ENCODE measurements around the gene MAML2. TPM values are rescaled to one million over a fixed set of nuclear protein-coding genes. Genes with fewer than 3 reads are reported as not detected.

Gene MAML2
- total RNA-seq, 1 experiment from 2014 or later = 0.82 TPM

- Histone ChIP-seq H3K27me3 (no peaks in the 10 kb centered on the region), H3K36me3 (no peaks in the 10 kb centered on the region), H3K4me3 (no peak overlapping the region), H3K9me3 (no peaks in the 10 kb centered on the region)
- DNase-seq = no peak
These were observed 32.8 kb downstream of the MAML2 start for GRCh38 chr11:96310236-96310635.

DNA sequence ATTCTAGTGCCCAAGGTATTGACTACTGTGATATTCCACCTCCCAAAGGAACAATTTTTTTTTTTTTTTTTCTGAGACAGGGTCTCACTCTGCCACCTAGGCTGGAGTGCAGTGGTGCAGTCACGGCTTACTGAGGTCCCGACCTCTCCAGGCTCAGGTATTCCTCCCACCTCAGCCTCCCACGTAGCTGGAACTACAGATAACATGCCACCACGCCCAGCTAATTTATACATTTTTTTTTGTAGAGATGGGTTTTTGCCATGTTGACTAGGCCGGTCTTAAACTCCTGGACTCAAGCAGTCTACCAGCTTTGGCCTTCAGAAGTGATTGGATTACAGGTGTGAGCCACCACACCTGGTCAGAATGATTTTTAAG is 33.4 kb downstream of the MAML2 start:
- no peak for DNase-seq
- Histone ChIP-seq H3K36me3 (no peaks in the 10 kb centered on the region), H3K4me3 (no peak overlapping the region), H3K9me3 (no peaks in the 10 kb centered on the region), H3K27me3 (no peaks in the 10 kb centered on the region)

DNA sequence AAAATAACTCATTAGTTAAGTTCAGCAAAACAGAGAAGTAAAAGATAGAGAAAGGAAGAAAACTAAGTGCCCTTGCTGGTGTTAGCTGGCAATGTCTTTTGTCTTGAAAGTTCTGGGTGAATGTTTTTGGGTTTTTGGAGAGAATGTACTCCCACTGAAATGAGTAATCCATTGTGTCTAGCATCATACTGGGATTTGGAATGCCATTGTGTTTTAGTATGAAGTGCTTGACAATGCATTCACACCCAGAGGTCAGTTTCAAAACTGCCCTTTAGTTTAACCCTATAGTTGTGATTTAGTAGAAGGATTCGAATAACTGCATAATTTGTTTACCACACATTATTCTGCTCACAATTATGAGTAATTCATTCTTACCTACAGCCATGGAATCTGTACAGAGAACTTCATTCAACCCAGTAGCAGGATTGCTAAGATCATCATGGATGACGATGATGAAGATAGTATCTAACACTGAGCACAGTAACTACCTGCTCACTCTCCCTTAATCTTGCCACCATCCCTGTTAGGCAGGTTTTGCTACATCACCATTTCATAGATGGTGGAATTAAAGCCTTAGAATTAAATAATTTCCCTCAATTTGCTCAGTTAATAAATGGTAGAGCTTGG is 33.9 kb downstream of the MAML2 start:
- Histone ChIP-seq H3K4me3 (no peak overlapping the region), H3K36me3 (no peaks in the 10 kb centered on the region), H3K9me3 (no peaks in the 10 kb centered on the region), H3K27me3 (no peaks in the 10 kb centered on the region)
- no peak for DNase-seq

- no peaks in the 10 kb centered on the region for H3K27me3 ChIP-seq
- peak overlapping the region; percentile 29 for H3K4me3 ChIP-seq
- no peaks in the 10 kb centered on the region for H3K9me3 ChIP-seq
- DNase-seq = peak; percentile 66
- H3K36me3 ChIP-seq = no peaks in the 10 kb centered on the region
These were observed 35.2 kb downstream of the MAML2 start for GRCh38 chr11:96307776-96308140.

DNA sequence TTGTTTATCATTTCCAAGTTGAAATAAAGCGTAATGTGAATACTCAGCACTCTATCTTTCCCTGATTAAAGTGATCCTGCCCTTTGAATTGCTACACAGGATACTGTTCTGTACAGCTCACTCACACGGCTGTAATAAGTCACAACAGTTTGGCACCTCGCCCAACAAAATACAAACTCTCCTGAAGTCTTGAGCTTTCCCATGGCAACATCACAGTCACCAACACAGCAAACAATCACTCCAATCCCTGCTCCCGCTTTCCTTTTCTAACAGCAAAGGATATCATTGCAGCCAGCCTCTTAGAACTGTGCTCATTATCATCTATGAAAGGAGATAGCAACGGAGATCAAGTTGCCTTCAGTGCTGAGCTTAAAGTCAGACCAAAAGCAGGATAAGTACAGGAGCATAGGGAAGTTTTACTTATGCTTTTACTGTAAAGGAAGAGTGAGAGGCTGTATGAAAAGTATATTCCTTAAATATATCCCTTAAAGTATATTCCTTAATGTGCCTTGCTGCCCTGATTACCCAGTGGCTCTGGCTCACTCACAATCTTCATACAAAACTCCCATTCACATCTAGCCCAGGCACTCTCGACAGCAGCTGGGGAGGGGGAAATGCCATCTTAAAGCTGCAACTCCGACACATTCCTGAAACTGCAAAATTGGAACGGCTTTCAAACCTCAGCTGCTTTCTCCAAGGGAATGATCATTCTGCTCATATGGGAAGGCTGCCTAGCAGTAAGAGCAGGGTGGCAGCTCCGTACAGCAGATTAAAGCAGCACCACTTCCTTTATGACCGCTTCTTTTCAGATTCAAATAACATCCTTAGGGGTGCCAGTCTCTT is 35.8 kb downstream of the MAML2 start:
- peak; percentile 88 for DNase-seq
- Histone ChIP-seq H3K27me3 (no peaks in the 10 kb centered on the region), H3K9me3 (no peaks in the 10 kb centered on the region), H3K36me3 (no peaks in the 10 kb centered on the region), H3K4me3 (peak overlapping the region; percentile 29)

- Histone ChIP-seq H3K9me3 (no peaks in the 10 kb centered on the region), H3K36me3 (no peaks in the 10 kb centered on the region), H3K4me3 (peak overlapping the region; percentile 17), H3K27me3 (no peaks in the 10 kb centered on the region)
- DNase-seq = no peak
These were observed 36.4 kb downstream of the MAML2 start for GRCh38 chr11:96306600-96306932.

- no peak overlapping the region; the same call in 1 of the 2 replicates for H3K4me3 ChIP-seq
- no peaks in the 10 kb centered on the region for H3K36me3 ChIP-seq
- no peaks in the 10 kb centered on the region for H3K27me3 ChIP-seq
- H3K9me3 ChIP-seq = no peaks in the 10 kb centered on the region
- no peak for DNase-seq
These were observed 36.9 kb downstream of the MAML2 start for GRCh38 chr11:96306071-96306470.

GRCh38 chr11:96303980-96304379 is 39.0 kb downstream of the MAML2 start:
- no peaks in the 10 kb centered on the region for H3K27me3 ChIP-seq
- no peak for DNase-seq
- H3K36me3 ChIP-seq = no peaks in the 10 kb centered on the region
- H3K4me3 ChIP-seq = no peak overlapping the region
- H3K9me3 ChIP-seq = no peaks in the 10 kb centered on the region

GRCh38 chr11:96303064-96303463 is 39.9 kb downstream of the MAML2 start:
- Histone ChIP-seq H3K27me3 (no peaks in the 10 kb centered on the region), H3K9me3 (no peaks in the 10 kb centered on the region), H3K36me3 (no peaks in the 10 kb centered on the region), H3K4me3 (no peak overlapping the region)
- no peak for DNase-seq

DNA sequence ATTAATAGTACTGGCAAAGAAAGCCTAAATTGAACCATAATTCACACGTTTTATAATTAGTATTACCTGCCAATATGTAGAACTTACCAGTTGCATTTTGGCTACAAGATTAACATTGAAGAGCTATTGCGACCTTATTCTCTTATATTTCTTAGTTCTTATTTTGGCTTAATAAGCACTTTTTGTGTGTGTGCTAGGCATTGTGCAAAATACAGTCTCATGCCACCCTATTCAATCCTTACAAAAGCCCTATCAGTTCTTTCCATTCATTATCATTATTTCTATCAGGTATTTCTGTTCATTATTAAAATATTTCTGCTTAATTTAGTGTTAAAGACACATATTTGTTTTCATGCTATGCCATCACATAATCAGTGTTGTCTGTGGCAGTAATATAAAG is 41.2 kb downstream of the MAML2 start:
- DNase-seq = no peak
- Histone ChIP-seq H3K4me3 (no peak overlapping the region), H3K27me3 (no peaks in the 10 kb centered on the region), H3K36me3 (no peaks in the 10 kb centered on the region), H3K9me3 (no peaks in the 10 kb centered on the region)

DNA sequence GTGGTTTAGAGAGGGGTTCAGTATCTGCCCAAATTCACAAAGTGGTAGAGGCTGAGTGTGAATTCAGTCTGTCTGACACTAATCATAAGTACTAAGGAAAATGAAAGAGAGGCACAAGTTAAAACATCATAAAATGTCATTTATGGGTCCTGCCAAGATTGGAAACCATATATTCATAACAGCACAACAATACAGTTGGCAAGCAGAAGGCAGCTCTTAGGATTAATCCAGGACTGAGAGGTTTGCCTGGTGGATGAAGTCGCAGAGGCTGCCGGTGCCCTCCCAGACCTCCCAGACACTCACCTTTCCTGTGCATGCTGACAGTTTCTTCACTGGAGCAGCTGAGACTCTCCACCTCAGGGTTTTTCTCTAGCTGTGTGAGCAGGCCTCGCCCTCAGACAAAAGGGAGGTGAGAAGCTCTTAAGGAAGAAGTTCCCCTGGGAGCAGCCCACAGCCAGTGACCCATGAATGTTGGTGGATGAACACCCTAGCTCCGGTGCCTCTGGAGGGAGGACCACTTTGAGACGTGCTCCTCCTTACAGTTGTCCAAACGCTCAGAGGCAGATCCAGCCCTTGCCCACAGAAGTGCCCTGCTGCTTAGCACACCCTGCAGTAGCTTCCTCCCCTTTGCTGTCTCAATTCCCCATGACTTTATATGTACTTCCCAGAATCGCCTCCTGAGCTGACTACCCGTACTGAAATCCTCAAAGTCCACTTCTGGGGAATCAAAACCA is 43.7 kb downstream of the MAML2 start:
- no peaks in the 10 kb centered on the region for H3K36me3 ChIP-seq
- no peaks in the 10 kb centered on the region for H3K27me3 ChIP-seq
- no peak overlapping the region for H3K4me3 ChIP-seq
- no peak for DNase-seq
- H3K9me3 ChIP-seq = no peaks in the 10 kb centered on the region

DNA sequence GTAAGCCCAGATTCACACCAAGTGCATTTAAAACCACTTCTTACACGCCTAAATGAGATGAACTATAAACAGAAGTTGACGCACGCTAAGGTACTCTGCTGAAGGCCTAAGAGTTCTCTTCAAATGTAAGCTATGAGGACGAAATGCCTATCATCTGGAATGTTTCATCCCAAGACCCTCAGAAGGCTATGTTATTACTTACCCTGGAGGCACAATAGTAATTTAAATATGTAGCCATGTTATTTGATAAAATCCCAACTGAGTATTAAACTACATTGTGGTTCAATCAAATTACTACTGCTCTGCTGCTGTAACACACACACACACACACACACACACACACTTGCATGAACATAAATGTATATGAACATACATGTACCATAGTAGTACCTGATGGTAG is 47.6 kb downstream of the MAML2 start:
- H3K36me3 ChIP-seq = no peaks in the 10 kb centered on the region
- no peaks in the 10 kb centered on the region for H3K9me3 ChIP-seq
- H3K4me3 ChIP-seq = no peak overlapping the region
- H3K27me3 ChIP-seq = no peaks in the 10 kb centered on the region
- no peak for DNase-seq

GRCh38 chr11:96294289-96294688 is 48.7 kb downstream of the MAML2 start:
- Histone ChIP-seq H3K4me3 (no peak overlapping the region), H3K27me3 (no peaks in the 10 kb centered on the region)

DNA sequence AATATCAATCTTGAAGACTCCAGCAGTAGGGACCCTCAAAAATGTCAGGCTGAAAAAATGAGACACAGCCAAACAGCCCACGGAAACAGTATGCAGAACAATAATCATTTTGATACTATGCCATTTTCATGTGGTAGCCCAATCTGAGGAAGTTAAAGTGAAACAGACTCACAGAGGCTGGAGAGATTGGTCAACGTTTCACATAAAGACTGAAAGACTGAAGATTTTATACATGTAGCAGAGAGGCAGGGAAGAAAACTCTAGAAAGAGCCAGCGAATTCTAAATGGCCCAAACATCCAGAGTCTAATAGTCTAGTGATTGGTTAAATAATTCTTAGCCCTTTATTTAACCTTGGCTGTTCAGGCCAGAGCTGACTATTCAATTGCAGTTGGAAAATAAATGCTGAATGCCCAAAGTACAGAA is 49.4 kb downstream of the MAML2 start:
- no peak for DNase-seq
- no peaks in the 10 kb centered on the region for H3K27me3 ChIP-seq
- no peaks in the 10 kb centered on the region for H3K36me3 ChIP-seq
- no peaks in the 10 kb centered on the region for H3K9me3 ChIP-seq
- H3K4me3 ChIP-seq = no peak overlapping the region

More at GRCh38 chr11:96294289-96294688, 48.7 kb downstream of the MAML2 start:
- DNase-seq = no peak
- no peaks in the 10 kb centered on the region for H3K36me3 ChIP-seq
- no peaks in the 10 kb centered on the region for H3K9me3 ChIP-seq

- Histone ChIP-seq H3K9me3 (no peaks in the 10 kb centered on the region), H3K36me3 (no peaks in the 10 kb centered on the region), H3K27me3 (no peaks in the 10 kb centered on the region), H3K4me3 (no peak overlapping the region)
- no peak for DNase-seq
These were observed 49.9 kb downstream of the MAML2 start for GRCh38 chr11:96293109-96293508.

- Histone ChIP-seq H3K4me3 (no peak overlapping the region), H3K27me3 (no peaks in the 10 kb centered on the region), H3K36me3 (no peaks in the 10 kb centered on the region), H3K9me3 (no peaks in the 10 kb centered on the region)
- no peak for DNase-seq
These were observed 50.5 kb downstream of the MAML2 start for GRCh38 chr11:96292291-96293010.

GRCh38 chr11:96290631-96291030 is 52.4 kb downstream of the MAML2 start:
- no peak overlapping the region for H3K4me3 ChIP-seq
- DNase-seq = no peak
- no peaks in the 10 kb centered on the region for H3K9me3 ChIP-seq

More at GRCh38 chr11:96290631-96291030, 52.4 kb downstream of the MAML2 start:
- Histone ChIP-seq H3K27me3 (no peaks in the 10 kb centered on the region), H3K36me3 (no peaks in the 10 kb centered on the region)
